GM18507 (cell line): ENCODE data around the gene BTBD6.

Experiments used
- DNase-seq: peaks from one replicate; pipeline ENCODE4 v3.0.0; 2011; ENCODE audit warnings: low read depth; ENCODE audit not compliant: insufficient read length; ENCODE audit errors: extremely low spot score
- FAIRE-seq: peaks from 2 replicates; lab custom pipeline; 2011; peaks lifted over from hg19 to GRCh38; lab: Jason Lieb, UNC

BTBD6 gene

DNA sequence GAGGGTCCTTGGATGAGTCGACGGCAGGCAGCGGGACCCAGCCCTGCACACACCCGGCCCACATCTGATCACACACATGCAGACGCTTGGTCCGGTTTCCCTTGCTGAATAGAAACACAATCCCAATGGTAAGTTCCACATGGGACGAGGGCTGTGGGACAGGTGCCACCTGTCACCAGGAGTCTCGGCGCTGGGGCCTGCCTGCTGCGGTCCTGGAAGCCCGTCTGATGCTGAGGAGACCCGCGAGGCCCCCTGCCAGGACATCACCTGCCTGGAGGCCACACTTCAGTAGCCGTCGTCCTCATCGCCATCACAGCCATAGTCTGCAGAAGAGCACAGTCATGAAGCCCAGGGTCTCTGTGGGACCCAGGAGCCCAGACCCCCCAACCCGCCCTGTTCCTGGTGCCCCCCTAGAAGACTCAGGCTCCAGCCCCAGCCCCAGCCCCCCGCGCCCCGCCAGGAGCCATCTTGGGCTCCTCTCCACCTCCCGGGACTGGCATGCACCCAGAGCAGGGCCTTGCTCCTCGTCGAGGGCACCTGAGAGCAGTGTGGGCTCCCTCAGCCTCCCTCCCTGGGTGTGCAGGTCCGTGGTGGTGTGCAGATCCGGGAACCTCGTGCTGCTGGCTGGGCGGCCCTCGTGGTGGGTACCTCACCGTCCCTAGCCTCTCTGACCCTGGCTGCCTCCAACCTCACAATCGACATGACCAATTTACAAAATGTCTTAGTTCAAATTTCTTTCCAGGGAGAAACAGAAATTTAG lies 37.9 kb upstream of the BTBD6 start:
- DNase-seq (no peak), FAIRE-seq (no peak)

DNA sequence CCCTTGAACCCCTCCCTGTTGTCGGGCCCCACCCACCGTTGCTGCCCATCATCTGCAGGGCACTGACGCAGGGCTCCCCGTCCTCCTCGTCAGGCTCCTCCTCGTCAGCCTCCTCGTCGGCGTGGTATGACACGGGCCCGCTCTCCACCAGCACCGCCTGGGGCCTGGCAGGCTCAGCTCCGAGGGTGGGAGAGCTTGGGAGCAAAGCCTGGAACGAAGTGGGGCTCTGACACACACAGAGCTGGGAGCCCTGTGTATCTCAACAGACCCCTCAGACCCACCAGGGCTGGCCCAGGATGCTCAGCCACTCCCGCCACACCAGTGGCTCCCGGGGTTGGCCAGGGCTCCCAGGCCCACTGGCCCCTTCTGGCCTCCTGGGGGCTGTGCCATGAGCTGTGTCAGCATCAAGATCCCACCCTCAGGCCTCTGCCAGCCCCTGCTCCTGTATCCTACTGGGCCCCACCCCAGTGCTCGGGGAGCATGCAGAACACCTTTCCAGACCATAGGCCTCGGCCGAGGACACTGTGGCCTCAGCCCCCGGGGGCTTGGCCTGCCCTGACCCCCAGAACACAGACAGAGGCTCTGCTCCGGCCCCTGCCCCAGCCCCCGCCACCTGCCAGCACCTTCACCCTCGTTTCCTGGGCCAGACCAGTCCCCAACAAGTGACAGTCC lies 37.1 kb upstream of the BTBD6 start:
- no peak for FAIRE-seq
- no peak for DNase-seq

DNA sequence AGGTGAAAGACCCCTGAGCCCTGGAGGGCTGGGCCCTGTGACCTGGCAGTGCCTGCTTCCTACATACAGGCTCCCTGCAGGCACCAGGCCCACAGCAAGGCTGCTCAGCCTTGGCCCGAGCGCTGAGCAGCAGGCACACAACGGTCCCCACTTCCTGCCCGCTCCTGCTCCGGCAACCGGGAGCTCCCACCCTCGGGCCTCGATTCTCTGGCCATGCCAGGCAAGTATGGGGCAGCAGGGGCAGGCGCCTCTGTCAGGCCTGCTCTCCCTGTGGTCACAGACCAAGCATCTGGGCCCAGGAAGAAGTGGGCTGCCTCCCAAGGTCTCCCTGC lies 36.6 kb upstream of the BTBD6 start:
- FAIRE-seq: no peak

DNA sequence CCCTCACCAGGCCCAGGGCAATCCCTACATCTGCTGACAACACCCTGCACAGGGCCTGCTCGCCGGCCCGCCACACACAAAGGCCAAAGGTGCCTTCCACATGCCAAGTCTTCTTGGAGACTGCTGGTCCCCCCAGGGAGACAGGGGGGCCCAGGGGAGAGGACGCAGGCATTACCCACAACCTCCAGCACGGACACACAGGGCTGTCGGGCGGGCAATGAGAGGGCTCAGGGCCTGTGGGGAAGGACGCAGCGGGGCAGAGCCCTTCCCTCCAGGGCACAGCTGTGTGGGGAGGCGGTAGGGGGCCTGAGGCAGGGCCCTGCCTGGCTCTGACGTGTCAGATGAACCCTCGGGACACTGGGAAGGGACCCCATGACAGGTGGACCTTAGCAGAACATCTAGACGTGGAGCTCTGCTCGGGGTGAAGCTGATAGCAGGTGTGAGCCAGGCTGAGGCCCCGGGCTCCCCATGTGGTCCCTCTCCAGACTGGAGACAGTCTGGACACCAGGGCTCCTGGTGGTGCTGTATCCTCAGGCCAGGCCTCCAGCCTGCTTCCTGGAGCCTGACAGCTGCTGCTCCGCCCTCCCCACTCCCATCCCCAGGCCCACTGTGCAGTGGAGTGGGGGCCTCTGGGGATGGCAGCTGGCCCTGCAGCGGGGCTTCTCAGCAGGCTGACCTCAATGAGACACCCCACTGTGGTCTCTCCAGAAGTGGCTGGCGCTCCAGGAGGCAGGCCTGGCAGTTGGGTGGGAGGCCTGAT lies 35.6 kb upstream of the BTBD6 start:
- FAIRE-seq: no peak
- DNase-seq: no peak

More for the DNA sequence above, 36.6 kb upstream of the BTBD6 start:
- DNase-seq: no peak

DNA sequence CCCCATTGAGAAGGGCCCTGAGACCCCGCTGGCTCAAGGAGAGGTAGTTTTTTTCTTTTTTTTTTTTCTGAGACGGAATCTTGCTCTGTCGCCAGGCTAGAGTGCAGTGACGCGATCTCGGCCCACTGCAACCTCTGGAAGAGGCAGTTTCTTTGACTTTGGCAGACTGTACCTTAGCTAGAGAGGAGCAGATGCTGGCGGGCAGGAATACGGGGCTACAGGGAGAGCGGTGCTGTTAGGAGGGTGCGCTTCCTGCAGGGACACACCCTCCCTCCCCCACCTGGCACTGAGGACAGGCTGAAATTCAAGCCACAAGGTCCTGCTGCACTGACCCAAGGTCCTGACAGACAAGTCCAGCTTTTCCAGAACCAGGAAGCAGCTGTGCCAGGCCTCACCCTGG lies 35.0 kb upstream of the BTBD6 start:
- no peak for FAIRE-seq
- DNase-seq: no peak

DNA sequence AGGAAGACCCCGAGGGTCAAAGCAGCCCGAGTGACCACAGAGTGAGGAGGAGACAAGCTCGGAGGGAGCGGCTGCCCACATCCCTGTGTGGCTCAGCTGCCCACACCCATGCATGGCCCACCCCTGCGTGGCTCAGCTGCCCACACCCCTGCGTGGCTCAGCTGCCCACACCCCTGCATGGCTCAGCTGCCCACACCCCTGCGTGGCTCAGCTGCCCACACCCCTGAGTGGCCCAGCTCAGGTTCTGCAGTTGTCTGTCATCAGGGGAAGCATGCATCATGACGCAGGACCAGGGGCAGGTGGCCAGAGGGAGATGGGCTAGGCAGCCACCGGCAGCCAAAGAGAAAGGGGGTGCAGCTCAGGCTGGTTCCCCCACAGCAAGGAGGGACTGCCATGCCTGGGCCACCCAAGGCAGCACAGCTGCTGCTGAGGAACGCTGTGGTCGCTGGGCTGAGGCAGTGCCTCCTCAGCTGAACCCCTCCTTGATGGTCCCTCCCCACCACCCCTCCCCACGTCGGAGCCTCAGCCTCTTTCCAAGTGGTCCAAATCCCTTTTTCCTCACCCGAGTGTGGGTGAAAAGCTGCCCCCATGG lies 33.9 kb upstream of the BTBD6 start:
- no peak for FAIRE-seq
- DNase-seq: no peak

DNA sequence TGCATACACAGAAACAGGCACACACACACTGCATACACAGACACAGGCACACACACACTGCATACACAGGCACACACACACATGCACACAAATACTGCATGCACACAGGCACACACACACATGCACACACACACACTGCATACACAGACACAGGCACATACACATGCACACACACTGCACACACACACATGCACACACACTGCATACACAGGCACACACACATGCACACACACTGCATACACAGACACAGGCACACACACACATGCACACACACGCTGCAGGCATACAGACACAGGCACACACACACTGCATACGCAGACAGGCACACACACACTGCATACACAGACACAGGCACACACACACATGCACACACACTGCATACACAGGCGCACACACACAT lies 32.7 kb upstream of the BTBD6 start:
- DNase-seq: no peak
- no peak for FAIRE-seq

DNA sequence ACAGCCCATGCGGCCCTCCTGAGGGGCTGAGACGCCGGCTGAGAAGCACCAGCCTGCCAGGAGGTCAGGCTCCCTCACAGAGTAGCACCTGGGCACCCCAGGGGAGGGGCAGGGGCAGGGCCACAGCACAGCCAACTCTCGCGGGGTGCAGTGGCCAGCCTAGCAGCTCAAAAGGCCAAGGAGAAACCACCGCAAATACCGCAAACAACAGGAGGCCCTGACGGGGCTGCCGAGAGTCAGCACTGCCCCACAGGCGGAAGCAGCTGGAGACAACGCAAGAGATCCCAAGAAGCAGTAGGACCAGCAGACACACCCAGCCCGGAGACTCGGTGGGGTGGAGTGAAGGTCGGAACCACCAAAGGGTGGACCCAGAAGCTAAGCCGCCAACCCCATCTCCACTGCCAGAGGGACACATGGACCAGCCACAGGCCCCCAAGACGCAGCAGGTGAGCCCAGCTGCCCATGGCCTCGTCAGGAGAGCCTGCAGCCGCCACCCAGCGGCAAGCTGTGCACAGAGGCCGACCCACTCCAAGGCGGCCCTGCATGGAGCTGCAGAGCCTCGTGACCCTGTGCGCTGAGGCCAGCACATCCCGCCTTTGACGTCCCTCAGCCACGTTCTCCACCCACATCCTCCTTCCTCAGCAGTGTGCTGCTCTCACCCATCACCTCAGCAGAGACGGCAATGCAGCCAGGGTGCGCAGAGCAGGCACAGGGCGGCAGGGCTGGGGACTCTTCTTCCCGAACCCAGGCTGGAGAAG lies 31.7 kb upstream of the BTBD6 start:
- FAIRE-seq: no peak
- DNase-seq: no peak

DNA sequence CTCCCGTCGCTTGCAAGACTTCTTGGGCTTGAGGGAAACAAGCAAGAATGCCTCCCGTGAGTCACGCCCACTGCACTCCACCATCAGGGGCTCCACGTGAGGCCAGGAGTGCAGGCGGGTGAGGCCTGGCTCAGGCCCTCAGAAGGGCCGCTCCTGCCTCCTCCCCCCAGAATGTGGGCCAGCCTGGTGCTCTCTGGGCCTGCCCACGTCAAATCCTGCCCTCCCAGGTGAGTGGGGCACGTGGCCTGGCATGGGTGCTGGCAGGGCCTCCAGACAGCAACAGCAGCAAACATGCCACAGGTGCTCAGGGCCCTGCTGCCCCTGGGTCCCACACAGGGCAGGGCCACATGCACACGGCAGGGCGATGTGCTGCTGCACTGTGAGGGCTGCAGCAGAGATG lies 30.6 kb upstream of the BTBD6 start:
- FAIRE-seq (no peak), DNase-seq (no peak)

DNA sequence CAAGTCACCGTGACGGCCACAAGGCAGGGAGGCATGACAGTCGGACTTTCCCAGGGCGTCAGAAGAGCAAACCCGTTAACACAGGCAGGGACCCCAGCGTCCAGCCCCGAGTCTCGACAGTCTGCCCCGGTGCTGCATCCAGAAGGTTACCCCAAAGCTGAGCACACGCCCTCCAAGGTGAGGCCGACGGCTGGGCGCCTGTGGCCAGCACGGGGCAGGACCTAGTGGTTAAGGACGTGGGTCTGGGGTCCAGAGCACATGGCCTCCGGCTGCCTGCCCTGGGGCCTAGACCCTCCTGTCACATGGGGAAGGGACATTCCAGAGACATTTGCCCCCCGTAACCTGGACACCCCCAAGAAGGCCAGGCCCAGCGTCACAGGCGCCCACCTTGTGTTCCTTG lies 29.7 kb upstream of the BTBD6 start:
- DNase-seq (no peak), FAIRE-seq (no peak)

DNA sequence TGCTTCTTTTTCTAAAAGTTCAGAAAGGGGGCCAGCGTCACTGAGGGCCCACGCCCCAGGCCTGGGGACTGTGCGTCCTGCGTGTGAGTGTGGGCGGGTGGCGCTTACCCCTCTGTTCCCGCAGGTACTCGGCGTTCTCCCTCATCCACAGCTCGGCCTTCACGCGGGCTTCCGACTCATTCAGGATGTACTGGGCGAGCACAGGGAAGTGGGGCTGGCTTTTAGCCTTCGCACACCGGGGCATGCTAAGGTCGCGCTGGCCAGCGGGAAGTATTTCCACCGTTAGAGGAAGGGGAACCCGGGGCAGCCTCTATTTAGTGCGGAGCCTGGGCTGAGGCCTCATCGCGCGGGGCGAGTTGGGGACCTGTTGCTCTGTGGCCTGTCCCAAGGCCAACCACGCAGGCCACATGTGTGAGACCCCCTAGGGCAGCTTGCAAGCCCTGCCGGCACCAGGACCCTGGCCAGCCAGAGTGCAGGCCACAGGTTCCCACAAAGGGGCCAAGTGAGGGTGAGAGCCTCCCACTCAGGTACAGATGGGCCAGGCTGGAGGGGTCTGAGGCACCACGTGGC lies 29.2 kb upstream of the BTBD6 start:
- FAIRE-seq (no peak), DNase-seq (no peak)

DNA sequence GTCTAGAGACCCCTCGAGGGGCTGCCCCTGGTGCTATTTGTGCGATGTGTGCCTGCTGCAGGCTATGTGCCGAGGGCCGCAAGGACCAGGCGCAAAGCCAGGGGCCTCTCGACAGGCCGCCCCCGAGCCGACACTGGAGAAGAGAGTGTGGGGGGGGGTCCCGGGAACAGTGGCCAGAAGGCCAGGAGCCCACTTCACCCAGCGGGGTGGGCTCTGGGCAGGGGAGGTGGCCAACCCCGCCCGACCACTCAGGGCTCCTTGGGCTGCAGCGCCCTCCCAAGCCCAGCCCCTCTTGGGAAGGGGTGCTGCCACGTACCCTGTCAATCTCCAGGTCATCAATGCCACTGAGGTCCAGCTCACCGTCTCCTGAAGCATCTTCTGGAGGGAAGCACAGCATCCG lies 28.6 kb upstream of the BTBD6 start:
- DNase-seq: no peak
- FAIRE-seq: no peak

DNA sequence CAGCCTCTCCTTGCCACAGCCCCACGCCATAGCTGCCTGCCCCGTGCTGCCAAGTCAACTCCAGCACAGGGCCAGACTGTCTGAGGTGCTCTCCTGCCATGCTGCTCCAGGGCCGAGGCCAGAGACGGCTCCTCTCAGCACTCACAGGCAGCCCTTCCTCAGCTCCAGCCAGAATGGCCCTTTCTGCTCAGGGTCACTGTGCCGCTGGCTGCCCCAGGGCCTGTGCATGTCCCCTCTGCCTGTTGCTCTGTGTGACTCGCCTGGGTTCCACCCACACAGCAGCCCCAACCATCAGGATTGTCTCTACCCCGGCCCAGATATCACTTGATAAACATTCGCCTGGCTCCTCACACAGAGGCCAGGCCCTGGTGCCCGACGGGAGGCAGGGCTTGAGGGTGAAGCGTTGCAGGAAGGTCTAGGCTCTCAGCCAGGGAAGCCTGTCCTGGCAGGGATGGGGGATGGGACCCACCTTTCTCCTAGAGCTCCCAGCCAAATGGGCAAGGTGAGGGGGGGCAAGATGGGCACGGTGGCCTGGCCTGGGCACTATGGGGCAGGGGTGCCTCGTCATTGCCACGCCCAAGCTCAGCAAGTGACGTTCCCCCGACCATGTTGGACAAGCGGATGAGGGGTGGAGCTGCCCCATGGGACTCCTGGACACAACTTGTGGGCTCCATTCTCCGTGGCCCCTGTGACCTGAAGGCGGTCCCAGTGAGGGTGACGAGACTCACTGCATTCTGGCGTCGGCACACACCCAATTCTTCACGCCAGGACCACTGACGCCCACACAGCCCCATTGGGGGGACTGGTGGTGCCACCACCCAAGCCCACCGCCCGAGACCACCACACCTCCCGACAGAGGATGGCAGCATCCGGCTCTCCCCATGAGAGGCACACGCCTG lies 27.4 kb upstream of the BTBD6 start:
- FAIRE-seq (no peak), DNase-seq (no peak)

DNA sequence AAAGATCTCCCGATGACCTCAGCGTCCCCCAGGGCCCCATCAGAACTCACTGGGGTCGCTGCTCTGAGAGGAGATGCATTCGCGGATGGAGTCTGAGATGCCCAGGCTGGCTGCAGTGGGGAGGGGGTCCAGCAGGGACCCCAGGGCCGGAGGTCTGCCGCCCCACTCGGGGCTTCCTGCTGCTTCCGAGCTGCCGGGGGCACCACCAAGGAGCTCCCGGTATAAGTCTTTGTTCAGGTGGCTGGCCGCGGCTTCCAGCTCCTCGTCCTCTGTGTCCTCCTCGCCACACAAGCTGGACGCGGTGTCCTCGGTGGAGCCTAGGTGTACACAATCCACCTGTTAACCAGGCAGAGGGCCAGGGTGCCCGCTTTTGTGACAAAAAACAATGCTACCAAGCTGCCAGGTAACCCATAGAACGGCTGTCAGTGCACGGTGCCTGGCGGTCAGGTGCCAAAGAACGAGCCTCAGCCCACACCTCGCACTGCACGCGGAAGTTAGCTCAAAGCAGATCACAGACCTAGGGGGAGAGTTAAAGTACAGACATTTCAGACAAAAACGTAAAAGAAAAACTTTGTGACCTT lies 26.6 kb upstream of the BTBD6 start:
- DNase-seq: no peak
- FAIRE-seq: no peak

DNA sequence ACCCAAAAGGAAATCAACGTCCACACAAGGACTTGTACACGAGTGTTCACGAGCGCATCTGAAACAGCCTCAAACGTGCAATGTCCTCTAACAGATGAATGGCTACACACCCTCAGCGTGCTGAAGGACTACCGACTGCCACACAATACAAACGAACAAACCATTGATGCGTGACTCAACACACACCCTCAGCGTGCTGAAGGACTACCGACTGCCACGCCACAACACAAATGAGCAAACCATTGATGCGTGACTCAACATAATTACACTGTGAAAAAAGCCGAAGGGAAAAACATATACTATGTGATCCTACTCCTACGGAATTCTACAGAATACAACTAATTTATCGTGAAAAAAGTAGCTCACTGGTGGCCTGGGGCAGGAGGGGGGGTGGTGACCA lies 25.1 kb upstream of the BTBD6 start:
- DNase-seq: no peak
- no peak for FAIRE-seq

DNA sequence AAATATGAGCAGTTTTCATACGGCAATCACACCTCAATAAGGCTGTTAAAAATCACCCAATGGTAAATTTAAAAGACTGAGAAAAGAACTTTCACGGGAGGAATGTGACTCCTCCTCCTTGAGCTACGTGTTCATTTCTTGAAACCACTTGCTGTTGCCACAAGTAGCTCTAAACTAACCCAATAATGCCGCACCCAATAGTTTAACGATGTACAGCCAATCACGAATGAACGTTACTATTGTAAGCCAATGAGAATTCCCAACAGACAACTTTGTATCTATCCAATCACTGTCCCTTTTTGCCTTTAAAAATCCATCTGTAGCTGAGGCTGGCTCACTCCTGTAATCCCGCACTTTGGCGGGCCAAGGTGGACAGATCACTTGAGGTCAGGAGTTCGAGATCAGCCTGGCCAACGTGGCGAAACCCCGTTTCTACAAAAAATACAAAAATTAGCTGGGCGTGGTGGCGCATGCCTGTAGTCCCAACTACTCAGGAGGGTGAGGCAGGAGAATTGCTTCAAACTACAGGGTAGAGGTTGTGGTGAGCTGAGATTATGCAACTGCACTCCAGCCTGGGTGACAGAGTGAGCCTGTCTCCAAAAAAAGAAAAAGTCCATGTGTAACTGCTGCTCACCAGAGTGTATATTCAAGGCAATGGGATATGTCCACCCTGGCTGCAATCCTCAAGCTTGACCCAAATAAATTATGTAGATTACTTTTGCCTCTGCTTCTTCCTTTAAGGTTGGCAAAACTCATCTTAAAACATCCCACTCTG lies 24.4 kb upstream of the BTBD6 start:
- DNase-seq (no peak), FAIRE-seq (no peak)

DNA sequence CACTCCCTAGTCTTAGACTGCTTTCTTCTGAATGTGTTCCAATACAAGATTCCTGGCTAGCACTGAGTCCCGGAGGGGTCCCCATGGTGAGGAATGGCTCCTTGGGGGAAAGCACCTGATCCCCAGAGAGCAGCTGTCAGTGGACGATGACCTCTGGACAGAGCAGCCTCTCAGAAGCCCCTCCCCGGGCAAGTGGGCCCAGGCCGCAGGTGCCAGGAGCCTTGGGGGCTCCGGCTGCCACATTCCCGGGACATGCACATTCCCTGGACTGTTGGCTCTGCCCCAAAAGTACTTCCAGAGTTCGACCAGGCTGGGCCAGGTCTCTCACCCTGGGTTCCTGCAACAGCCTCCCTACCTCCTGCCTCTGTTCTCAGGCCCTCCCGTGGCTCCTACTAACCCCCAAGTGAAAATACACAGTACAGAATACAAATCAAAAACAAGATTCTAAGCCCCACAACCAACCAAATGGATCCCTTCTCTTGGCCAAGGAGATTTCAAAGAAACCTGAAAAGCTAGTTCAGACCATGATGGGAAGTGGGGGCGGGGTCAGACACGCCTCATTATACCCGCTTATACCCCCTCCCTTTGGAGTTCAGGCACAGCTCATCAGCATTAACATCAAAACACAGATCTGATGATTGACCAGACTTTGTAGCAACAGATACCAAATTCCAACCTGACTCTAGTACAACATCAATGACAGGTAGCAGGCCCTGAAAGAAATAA lies 23.3 kb upstream of the BTBD6 start:
- FAIRE-seq: no peak
- DNase-seq: no peak
